ENCODE results near the gene PRPF19. TPM values are rescaled to one million over a fixed set of nuclear protein-coding genes. Genes with fewer than 3 reads are reported as not detected.

The PRPF19 gene
- total and polyA plus RNA-seq, 9 of the 15 experiments (the other 6 are each of a cell fraction or from before 2014, with no cell fraction given), result 9.4 to 212 (median 73.2) TPM

DNA sequence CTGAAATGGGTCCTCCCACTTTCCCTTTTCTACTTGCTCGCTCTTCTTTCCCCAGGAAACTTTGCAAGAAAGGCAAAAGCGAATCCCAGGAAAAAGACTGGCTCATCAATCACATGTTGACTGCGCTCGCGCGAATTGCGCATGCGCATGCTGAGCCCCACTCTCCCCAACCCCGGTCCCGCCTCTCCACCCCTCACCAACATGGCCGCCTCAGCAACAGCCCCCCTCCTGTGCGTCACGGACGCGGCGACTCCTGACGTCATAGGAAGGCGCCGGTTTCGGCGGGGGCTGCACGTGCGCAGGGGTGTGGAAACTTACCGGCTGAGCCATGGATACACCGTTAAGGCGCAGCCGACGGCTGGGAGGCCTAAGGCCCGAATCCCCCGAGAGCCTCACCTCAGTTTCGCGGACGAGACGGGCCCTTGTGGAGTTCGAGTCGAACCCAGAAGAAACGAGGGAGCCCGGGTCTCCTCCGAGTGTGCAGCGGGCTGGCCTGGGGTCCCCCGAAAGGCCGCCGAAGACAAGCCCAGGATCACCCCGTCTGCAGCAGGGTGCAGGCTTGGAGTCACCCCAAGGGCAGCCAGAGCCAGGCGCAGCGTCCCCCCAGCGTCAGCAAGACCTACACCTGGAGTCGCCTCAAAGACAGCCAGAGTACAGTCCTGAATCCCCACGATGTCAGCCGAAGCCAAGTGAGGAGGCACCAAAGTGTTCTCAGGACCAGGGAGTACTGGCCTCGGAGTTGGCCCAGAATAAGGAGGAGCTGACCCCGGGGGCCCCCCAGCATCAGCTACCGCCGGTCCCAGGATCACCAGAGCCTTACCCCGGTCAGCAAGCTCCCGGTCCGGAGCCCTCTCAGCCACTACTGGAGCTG lies 64.4 kb downstream of the PRPF19 start, which contains the start of gene CCDC86 (continued):
- TF ChIP-seq, protein P1, sequence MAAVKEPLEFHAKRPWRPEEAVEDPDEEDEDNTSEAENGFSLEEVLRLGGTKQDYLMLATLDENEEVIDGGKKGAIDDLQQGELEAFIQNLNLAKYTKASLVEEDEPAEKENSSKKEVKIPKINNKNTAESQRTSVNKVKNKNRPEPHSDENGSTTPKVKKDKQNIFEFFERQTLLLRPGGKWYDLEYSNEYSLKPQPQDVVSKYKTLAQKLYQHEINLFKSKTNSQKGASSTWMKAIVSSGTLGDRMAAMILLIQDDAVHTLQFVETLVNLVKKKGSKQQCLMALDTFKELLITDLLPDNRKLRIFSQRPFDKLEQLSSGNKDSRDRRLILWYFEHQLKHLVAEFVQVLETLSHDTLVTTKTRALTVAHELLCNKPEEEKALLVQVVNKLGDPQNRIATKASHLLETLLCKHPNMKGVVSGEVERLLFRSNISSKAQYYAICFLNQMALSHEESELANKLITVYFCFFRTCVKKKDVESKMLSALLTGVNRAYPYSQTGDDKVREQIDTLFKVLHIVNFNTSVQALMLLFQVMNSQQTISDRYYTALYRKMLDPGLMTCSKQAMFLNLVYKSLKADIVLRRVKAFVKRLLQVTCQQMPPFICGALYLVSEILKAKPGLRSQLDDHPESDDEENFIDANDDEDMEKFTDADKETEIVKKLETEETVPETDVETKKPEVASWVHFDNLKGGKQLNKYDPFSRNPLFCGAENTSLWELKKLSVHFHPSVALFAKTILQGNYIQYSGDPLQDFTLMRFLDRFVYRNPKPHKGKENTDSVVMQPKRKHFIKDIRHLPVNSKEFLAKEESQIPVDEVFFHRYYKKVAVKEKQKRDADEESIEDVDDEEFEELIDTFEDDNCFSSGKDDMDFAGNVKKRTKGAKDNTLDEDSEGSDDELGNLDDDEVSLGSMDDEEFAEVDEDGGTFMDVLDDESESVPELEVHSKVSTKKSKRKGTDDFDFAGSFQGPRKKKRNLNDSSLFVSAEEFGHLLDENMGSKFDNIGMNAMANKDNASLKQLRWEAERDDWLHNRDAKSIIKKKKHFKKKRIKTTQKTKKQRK (IDR thresholded peaks at IDR 0.05; ENCODE audit: borderline replicate concordance, low read depth, low read length), result no peak
- TF ChIP-seq RFX5 (IDR thresholded peaks at IDR 0.05; ENCODE audit: low read depth, low read length) (0 out of 2 replicates have a peak, but pooled peaks have one; percentile 61), PTRF (tag; IDR thresholded peaks at IDR 0.05) (no peak), RCOR1 (IDR thresholded peaks at IDR 0.05; ENCODE audit: borderline replicate concordance in 1 of 2, low read depth in 2 of 2, low read length in 2 of 2) (no peak; a peak in 1 of 4 replicates), TCF7 (IDR thresholded peaks at IDR 0.05; ENCODE audit: borderline replicate concordance) (no peak), GTF2F1 (IDR thresholded peaks at IDR 0.05; ENCODE audit: low read depth, low read length) (0 out of 2 replicates have a peak, but pooled peaks have one; percentile 55), HDAC3 (IDR thresholded peaks at IDR 0.05; ENCODE audit: borderline replicate concordance, partially characterized antibody) (no peak)
- TF ChIP-seq, protein P2, sequence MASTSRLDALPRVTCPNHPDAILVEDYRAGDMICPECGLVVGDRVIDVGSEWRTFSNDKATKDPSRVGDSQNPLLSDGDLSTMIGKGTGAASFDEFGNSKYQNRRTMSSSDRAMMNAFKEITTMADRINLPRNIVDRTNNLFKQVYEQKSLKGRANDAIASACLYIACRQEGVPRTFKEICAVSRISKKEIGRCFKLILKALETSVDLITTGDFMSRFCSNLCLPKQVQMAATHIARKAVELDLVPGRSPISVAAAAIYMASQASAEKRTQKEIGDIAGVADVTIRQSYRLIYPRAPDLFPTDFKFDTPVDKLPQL (IDR thresholded peaks at IDR 0.05; ENCODE audit: extremely low read depth, insufficient read length), result no peak
- TF ChIP-seq, protein P3, sequence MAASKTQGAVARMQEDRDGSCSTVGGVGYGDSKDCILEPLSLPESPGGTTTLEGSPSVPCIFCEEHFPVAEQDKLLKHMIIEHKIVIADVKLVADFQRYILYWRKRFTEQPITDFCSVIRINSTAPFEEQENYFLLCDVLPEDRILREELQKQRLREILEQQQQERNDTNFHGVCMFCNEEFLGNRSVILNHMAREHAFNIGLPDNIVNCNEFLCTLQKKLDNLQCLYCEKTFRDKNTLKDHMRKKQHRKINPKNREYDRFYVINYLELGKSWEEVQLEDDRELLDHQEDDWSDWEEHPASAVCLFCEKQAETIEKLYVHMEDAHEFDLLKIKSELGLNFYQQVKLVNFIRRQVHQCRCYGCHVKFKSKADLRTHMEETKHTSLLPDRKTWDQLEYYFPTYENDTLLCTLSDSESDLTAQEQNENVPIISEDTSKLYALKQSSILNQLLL (CRISPR knock-in tag; IDR thresholded peaks at IDR 0.05; ENCODE audit: borderline replicate concordance), result no peak
- TF ChIP-seq, protein P4, sequence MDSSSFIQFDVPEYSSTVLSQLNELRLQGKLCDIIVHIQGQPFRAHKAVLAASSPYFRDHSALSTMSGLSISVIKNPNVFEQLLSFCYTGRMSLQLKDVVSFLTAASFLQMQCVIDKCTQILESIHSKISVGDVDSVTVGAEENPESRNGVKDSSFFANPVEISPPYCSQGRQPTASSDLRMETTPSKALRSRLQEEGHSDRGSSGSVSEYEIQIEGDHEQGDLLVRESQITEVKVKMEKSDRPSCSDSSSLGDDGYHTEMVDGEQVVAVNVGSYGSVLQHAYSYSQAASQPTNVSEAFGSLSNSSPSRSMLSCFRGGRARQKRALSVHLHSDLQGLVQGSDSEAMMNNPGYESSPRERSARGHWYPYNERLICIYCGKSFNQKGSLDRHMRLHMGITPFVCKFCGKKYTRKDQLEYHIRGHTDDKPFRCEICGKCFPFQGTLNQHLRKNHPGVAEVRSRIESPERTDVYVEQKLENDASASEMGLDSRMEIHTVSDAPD (CRISPR knock-in tag; IDR thresholded peaks at IDR 0.05), result no peak
- TF ChIP-seq, protein P5, sequence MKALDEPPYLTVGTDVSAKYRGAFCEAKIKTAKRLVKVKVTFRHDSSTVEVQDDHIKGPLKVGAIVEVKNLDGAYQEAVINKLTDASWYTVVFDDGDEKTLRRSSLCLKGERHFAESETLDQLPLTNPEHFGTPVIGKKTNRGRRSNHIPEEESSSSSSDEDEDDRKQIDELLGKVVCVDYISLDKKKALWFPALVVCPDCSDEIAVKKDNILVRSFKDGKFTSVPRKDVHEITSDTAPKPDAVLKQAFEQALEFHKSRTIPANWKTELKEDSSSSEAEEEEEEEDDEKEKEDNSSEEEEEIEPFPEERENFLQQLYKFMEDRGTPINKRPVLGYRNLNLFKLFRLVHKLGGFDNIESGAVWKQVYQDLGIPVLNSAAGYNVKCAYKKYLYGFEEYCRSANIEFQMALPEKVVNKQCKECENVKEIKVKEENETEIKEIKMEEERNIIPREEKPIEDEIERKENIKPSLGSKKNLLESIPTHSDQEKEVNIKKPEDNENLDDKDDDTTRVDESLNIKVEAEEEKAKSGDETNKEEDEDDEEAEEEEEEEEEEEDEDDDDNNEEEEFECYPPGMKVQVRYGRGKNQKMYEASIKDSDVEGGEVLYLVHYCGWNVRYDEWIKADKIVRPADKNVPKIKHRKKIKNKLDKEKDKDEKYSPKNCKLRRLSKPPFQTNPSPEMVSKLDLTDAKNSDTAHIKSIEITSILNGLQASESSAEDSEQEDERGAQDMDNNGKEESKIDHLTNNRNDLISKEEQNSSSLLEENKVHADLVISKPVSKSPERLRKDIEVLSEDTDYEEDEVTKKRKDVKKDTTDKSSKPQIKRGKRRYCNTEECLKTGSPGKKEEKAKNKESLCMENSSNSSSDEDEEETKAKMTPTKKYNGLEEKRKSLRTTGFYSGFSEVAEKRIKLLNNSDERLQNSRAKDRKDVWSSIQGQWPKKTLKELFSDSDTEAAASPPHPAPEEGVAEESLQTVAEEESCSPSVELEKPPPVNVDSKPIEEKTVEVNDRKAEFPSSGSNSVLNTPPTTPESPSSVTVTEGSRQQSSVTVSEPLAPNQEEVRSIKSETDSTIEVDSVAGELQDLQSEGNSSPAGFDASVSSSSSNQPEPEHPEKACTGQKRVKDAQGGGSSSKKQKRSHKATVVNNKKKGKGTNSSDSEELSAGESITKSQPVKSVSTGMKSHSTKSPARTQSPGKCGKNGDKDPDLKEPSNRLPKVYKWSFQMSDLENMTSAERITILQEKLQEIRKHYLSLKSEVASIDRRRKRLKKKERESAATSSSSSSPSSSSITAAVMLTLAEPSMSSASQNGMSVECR (CRISPR knock-in tag; IDR thresholded peaks at IDR 0.05), result peak; percentile 100
- TF ChIP-seq, protein P6, sequence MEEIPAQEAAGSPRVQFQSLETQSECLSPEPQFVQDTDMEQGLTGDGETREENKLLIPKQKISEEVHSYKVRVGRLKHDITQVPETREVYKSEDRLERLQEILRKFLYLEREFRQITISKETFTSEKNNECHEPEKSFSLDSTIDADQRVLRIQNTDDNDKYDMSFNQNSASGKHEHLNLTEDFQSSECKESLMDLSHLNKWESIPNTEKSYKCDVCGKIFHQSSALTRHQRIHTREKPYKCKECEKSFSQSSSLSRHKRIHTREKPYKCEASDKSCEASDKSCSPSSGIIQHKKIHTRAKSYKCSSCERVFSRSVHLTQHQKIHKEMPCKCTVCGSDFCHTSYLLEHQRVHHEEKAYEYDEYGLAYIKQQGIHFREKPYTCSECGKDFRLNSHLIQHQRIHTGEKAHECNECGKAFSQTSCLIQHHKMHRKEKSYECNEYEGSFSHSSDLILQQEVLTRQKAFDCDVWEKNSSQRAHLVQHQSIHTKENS (CRISPR knock-in tag; IDR thresholded peaks at IDR 0.05), result no peak
